ENCODE results near the gene ATRAID.

ATRAID gene

GRCh38 chr2:27205206-27205605, 6.6 kb upstream of the ATRAID start:
- Histone ChIP-seq H4K20me1 (ENCODE audit: insufficient read depth) (no peaks in the 10 kb centered on the region), H3K79me2 (ENCODE audit: insufficient read depth, low read depth) (no peaks in the 10 kb centered on the region), H3K4me1 (ENCODE audit: low read depth, poor library complexity, severe bottlenecking) (no peaks in the 10 kb centered on the region), H3K9ac (no peak overlapping the region), H3K27ac (no peak overlapping the region), H3K36me3 (ENCODE audit: insufficient read depth) (no peaks in the 10 kb centered on the region), H3K4me3 (IDR thresholded peaks at IDR 0.05; ENCODE audit: insufficient read depth, low read depth, low read length) (no peak overlapping the region), H3K4me2 (no peak overlapping the region), H2AFZ (ENCODE audit: low read depth) (no peak overlapping the region), H3K27me3 (ENCODE audit: insufficient read depth, low read depth) (no peaks in the 10 kb centered on the region)
- TF ChIP-seq CTCF (conservative IDR thresholded peaks at IDR 0.05; ENCODE audit: low read depth, low read length), result no peak

GRCh38 chr2:27206346-27206745, 5.5 kb upstream of the ATRAID start:
- no peaks in the 10 kb centered on the region for H3K27me3 ChIP-seq (ENCODE audit: insufficient read depth, low read depth)
- no peak overlapping the region for H2AFZ ChIP-seq (ENCODE audit: low read depth)
- no peaks in the 10 kb centered on the region for H3K36me3 ChIP-seq (ENCODE audit: insufficient read depth)
- no peak overlapping the region for H3K4me2 ChIP-seq
- H3K79me2 ChIP-seq (ENCODE audit: insufficient read depth, low read depth), result no peaks in the 10 kb centered on the region
- no peak overlapping the region for H3K4me3 ChIP-seq (IDR thresholded peaks at IDR 0.05; ENCODE audit: insufficient read depth, low read depth, low read length)
- no peak overlapping the region for H3K9ac ChIP-seq
- peaks cover 5% of the 10 kb centered on the region for H3K4me1 ChIP-seq (ENCODE audit: low read depth, poor library complexity, severe bottlenecking)
- H4K20me1 ChIP-seq (ENCODE audit: insufficient read depth), result no peaks in the 10 kb centered on the region
- TF ChIP-seq CTCF (conservative IDR thresholded peaks at IDR 0.05; ENCODE audit: low read depth, low read length), result no peak
- H3K27ac ChIP-seq, result no peak overlapping the region

- Histone ChIP-seq H2AFZ (ENCODE audit: low read depth) (no peak overlapping the region), H3K27me3 (ENCODE audit: insufficient read depth, low read depth) (no peaks in the 10 kb centered on the region), H3K79me2 (ENCODE audit: insufficient read depth, low read depth) (no peaks in the 10 kb centered on the region), H4K20me1 (ENCODE audit: insufficient read depth) (no peaks in the 10 kb centered on the region), H3K4me2 (no peak overlapping the region), H3K27ac (no peak overlapping the region), H3K4me1 (ENCODE audit: low read depth, poor library complexity, severe bottlenecking) (peaks cover 9% of the 10 kb centered on the region), H3K36me3 (ENCODE audit: insufficient read depth) (no peaks in the 10 kb centered on the region), H3K4me3 (IDR thresholded peaks at IDR 0.05; ENCODE audit: insufficient read depth, low read depth, low read length) (no peak overlapping the region), H3K9ac (no peak overlapping the region)
- no peak for TF ChIP-seq CTCF (conservative IDR thresholded peaks at IDR 0.05; ENCODE audit: low read depth, low read length)
Observed at GRCh38 chr2:27208486-27209050, 3.3 kb upstream of the ATRAID start.

DNA sequence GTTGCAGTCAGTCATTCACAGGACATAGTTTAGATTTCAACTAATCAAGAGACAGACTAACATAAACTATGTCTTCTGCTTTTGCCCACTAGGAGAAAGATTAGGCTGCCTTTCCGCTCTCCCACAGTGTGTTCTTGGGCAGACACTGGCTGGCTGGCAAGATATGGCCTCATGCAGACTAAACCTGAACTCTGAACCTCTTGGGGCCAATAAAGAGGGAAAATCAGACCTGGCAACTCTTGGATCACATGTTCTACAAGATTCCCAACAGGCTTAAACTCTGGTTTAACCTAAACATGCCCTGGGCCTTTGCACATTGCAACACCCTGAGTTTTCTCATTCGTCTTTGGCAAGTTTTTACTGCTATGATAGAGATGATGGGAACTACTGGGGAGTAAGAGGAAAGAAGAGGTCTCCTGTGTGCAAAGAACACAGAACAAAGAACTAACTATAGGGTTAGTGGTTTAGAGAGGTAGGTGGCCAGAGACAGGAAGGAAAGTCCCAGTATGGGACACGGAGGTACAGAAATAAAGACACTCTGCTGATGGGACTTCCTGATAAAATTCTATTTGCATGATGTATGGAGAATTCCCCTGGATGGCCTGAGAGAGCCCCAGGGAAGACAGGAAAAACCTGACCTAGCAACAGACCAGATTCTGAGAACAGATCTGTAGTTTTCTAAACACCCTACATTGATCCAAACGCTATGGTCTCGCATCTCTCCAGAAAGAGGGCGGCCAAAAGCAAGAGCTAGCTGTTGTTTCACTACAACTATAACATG, 2.0 kb upstream of the ATRAID start:
- Histone ChIP-seq H3K36me3 (ENCODE audit: insufficient read depth) (no peaks in the 10 kb centered on the region), H3K79me2 (ENCODE audit: insufficient read depth, low read depth) (no peaks in the 10 kb centered on the region), H4K20me1 (ENCODE audit: insufficient read depth) (no peaks in the 10 kb centered on the region), H3K9ac (no peak overlapping the region), H3K4me1 (ENCODE audit: low read depth, poor library complexity, severe bottlenecking) (peaks cover 20% of the 10 kb centered on the region), H3K4me3 (IDR thresholded peaks at IDR 0.05; ENCODE audit: insufficient read depth, low read depth, low read length) (no peak overlapping the region), H3K4me2 (no peak overlapping the region), H3K27me3 (ENCODE audit: insufficient read depth, low read depth) (no peaks in the 10 kb centered on the region), H3K27ac (no peak overlapping the region), H2AFZ (ENCODE audit: low read depth) (no peak overlapping the region)
- TF ChIP-seq CTCF (conservative IDR thresholded peaks at IDR 0.05; ENCODE audit: low read depth, low read length), result no peak

Measured in KMS-11 (cell line).